Fibroblast of skin of left quadriceps (primary cell): Measurements from ENCODE around the gene PARP16.
"Not testable (repeated sequence)": the region's sequence is repeated elsewhere in the genome, so short reads cannot be mapped to it uniquely, and the experiment has no call there.

Source experiments
- DNase-seq, 2 experiments: peaks; one replicate each; pipeline ENCODE4 v3.0.0-alpha.2; 2013; ENCODE audit warnings: low read depth in 2 of 2

PARP16 gene

DNA sequence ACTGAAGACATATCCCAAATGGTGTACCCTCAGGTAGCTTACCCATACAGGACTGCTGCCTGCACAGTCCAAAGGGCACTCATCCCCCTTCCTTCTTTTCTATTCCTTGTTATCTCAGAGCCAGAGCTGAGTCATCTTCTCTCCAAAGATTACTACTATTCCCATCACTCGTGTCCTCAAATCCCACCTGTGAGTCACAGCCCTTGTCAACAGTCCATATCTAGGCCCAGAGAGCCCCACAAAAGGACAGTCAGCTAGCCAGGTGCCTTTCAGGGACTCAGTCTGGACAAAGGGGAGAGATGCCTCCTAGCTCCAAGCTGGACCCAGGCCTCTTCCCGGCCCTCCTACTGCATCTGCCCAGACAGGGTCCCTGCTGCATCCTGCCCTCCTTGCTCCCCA lies 11.0 kb downstream of the PARP16 start:
- DNase-seq, result no peak

DNA sequence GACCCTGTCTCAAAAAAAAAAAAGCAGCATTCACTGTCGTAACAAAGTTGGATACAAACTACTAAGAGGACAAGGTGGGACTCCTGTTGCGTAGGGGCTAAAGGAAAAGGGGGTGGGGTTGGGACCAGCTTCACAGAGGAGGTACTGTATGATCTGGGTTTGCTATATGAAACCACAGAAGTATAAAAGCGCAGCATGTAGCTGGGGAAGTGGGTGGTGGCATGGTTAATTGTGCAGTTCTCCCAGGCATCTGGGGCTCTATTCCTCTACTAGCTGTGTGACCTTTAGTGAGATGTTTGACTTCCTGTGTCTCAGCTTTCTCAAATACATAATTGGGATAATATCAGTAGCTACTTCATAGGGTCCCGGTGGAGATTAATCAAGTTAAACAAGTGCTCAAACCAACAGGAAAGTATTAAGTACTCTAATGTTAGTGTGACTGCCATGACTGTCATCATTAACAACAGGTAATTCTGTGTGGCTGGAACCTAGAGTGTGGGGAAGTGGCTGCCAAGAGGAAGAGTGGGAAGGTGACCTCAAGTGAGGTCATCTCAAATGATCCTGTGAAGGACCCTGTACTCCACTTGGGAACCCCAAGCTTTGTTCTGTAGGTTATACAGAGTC lies 11.5 kb downstream of the PARP16 start:
- no peak for DNase-seq

DNA sequence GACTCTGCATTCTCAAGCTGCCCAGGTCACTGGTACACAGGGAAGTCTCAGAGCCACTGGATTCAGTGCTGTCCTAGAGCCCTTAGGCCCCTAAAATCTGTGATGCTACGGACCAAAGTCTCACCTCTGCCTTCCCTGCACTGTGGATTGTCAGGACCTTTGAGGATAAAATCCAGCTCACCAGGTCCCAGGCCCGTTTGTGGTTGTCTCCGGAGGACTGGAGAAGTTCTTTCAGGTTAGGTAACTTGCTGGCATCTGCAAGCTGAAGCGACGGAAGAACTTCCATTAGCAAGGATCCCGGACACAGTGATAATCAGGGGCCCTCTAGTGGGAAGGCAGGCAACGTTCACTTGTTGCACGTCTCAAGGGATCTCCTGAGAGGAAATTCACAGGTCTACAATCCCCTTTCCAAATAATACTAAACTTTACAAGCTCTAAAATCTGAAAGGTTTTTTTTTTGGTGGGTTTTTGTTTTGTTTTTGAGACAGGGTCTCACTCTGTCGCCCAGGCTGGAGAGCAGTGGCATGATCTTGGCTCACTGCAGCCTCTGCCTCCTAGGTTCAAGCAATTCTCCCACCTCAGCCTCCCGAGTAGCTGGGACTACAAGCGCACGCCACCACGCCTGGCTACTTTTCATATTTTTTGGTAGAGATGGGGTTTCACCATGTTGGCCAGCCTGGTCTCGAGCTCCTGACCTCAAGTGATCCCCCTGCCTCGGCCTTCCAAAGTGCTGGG lies 15.7 kb downstream of the PARP16 start:
- DNase-seq, result peak in 1 of 2 experiments; percentile 55

DNA sequence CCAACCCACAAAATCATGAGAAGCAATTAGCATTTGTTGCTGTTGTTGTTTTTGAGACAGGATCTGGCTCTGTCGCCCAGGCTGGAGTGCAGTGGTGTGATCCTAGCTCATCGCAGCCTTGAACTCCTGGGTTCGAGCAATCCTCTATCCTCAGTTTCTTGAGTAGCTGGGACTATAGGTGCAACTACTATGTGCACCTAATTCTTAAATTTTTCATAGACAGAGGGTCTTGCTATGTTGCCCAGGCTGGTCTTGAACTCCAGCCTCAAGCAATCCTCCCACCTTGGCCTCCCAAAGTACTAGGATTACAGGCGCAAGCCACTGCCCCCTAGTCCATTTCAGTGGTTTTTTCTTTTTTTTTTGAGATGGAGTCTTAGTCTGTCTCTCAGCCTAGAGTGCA lies 18.3 kb downstream of the PARP16 start:
- DNase-seq, result no peak

DNA sequence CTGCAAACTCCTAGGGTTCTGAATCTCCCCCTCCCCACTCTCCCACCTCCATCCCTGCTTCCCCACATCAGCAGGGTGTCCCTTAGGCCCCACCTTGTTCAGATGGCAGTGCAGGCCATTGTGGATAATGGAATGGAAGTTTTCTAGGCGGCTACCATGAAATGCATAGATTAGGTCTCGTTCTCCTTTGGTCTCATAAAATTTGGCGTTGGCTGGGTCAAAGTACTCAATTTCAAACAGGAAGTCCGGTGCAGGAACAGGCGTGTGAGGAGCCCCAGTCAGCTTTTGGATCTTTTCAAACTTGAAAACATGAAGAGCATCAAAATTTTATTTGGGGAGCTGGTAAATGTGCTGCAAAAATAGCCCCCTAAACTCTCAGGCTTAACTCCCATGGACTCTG lies 20.2 kb downstream of the PARP16 start:
- no peak for DNase-seq

DNA sequence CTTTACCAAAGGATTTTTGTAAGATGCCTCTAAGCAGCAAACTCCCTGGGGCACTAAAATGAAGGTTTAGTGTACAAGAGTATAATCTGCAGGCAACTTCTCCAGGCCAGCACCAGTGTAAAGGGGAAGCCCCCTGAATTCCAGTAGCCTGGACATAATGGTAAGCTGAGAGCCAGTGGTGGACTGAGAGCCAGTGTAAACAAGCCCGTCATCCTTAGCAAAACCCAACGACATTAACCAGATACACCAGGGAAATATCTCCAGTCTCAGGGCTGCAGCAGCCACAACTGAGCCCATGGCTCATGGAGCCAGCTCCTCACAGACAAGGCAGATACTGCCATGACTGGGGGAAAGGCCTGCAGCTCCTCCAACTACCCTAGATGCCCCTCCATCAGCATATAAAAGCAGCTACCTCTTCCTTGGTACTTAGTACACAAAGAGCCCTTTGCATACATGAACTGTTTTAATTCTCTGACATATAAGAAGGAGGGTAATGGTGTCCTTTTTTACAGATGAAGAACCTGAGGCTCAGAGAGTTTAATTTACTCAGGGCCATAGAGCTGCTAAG lies 21.7 kb downstream of the PARP16 start:
- no peak for DNase-seq

DNA sequence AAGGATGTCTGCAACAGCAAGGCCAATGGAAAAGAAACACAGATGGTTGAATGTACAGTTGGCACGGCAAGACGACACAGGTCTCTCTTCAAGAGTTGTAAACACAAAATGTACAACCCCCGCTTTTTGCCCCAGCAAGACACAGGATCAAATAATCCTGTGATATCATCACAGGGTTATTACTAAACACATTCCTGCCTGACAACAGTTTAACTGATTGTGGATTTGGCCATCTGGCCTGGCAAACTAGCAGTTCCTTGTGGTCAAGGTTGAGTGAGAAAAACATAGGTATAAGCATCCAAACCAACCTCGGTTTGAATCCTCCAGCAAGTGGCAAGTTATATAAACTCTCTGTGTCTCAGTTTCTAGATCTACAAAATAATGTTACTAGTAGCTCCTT lies 23.4 kb downstream of the PARP16 start:
- no peak for DNase-seq

DNA sequence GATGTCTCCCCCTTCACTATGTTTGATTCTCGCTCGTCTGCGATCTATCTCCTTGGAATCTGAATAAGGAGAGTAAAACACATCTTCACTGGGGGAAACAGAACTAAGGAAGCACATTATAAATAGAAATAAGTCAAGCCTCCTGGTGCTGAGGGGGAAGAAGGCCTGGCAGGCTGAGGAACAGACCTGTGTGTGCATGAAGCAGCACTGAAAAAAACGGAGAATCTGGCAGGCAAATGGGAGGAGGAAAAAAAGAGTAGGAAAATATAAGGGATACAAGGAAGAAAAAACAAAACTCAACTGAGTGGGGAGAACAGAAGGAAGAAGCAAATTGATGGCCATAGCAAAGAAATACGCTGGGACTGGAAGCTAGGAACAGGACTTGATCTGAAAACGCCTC lies 25.7 kb downstream of the PARP16 start:
- no peak for DNase-seq

DNA sequence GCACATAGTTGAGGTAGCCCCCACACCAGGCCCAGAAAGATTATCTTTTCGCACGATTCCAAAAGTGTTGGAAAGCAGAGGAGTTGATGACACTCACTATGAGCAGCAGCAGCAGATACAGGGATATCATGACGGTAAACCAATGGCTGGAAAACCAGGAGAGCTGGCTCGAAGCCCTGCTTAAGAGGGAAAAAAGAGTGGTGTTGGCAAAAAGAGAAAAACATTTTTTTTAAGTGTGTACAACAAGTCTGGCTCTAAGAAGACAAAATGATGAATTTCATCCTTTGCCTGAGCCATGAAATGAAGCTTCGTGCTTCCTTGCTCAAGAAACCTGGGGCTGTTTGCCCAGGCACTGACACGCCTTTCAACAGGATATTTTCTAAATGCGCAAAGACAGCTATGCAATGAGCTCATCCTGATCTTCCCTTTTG lies 27.3 kb downstream of the PARP16 start:
- DNase-seq, result no peak

DNA sequence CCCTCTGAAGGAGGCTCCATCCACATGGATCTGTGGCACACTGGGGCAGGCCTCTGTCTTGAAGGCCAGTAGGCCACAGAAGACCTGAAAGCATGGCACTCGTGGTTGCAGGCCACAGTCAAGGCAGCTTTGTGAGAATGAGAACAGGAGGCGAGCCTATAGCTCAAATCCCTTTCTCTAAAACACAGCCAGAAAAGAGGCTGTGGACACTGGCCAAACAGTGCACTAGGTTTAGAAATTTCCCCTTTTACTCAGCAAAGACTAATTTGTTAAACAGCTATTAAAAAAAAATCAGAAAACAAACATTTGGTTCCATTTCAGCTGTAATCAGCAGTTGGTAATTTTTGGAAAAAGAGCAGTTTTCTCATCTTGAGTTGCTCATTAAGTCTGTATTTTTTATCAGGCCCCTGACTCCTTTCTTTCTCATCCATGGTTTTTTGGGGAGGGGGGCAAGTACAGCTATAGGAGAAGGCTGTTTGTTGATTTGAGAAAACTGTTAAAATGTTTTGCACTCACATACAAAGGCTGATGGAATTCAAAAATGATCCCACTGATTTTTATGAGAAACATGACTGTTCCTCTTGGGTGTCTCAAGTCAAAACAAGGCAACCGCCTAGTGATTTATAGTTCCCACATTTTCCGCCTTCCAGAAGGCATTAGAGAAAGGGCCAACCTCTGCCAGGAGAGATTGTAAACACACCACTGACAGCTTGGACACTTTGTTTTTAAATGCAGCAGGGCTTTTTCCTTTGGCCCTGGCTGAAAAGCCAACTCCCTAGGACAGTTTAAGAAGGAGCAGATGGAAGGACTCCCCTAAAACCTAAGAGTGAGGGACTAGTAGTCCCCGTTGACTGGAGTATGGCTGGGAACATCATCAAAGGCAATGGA lies 28.1 kb downstream of the PARP16 start:
- no peak for DNase-seq

DNA sequence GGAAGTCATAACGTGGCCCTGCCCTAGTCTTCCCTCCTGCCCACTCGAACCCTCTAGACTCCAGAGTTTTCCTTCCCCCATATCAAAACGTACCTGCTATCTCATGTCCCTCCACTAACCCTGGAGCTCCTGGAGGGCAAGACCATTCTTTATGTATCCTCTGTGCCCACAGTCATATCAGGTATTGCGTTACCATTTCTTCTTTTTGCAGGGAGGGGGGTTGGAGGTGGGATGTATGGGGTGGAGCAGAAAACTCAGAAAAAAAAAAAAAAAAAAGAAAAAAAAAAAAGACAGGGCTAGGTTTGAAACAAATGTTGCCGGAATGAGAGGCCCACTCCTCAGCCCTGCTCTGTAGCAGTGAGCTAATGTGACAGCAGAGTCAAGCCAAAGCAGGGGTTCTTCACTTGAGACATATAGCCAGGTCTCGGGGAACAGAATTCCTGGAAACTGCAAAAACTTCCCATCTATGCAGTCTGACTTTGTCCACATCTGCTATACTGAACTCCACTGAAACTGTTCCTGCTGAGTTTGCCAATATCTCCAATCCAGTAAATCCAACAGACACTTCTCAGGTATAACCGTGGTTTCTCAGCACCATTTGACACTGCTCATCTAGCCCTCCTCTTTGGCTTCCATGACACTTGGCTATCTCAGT lies 31.1 kb downstream of the PARP16 start:
- no peak for DNase-seq

DNA sequence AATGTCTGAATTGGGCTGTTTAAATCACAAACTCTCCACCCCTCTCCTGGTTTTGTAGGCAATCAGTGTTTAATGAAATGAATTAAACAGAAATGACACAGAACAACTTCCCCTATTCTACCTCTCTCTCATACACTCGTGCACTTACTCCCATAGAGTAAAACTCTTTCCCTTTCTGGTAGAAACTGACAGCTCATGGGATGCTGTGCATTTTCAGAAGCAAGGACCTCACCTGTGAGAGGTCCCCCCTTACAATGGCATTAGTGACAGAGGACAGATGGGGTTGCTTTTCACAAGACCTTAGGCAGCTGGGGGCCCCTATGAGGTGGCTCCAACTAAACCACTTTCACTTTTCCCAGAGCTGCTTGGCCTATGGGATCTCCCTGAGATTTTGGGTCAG lies 31.9 kb downstream of the PARP16 start:
- no peak for DNase-seq

DNA sequence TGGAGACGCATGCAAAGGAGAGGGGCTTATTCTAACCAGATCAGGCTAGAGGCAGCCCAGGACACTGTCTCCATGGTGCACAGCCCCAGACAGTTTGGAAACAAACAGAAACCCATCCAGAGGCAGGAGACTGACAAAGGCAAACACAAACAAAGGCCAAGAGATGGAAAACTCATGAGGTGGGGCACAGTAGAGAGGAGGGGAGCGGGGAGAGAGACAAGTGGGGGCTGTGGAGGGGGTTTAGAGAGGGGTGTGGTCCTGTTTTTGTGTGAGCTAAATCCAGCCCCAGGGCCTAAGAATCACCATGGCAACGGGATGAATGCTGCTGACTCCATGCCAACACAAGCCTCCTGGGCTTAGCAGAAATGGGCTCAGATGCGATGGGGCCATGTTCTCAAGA lies 32.3 kb downstream of the PARP16 start:
- DNase-seq, result no peak

DNA sequence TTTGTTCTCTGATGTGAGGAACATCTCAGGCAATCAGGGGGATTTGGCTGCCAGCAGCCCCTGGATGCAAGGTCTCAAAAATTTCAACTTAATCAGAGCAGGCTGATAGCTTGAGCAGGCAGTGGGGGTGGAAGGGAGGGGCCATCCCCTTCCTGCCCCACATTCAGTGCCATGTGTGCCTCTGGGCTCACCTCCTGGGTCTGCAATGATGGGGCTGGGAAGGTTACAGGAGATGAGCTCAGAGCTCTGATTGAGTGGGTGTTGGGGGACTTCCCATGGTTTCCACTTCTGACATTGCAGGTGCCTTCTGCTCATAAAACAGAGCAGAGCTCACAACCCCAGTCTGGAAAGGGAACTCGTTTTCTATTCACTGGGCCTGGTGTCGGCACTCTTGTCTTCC lies 37.0 kb downstream of the PARP16 start:
- DNase-seq, result no peak

DNA sequence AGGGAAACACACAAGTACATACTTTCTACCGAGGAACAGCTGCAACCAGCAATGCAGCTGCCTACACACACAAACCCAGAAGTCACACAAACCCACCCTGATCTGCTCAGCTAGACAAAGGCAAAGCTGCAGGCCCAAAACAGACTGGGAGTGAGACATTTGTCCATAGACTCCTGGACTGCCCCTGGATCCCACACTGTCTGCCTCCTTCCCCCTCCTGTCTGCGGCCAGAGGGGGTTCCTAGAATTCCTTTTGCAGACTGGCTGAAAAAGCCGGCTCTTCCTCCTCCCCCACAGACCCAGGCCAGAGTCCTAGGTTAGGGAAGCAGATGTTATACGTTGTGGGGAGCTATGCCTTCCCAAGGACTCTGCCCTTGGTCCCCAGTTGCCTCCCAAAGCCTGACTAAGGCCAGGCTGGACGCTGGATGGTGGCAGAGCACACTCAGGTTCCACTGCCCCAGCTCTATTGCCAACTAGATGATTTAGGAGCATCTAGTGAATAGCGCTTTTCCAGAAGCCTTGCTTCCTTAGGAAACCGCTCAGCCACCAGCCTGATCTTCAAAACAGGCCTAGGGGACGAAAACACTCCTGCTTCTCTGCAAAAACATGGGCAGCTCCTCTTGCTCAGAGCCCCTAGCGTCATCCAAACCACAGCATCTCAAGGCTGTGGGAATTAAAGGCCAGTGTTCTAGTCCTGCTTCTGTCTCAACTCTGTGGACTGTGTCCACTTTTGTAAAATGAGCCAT lies 38.0 kb downstream of the PARP16 start:
- no peak for DNase-seq

DNA sequence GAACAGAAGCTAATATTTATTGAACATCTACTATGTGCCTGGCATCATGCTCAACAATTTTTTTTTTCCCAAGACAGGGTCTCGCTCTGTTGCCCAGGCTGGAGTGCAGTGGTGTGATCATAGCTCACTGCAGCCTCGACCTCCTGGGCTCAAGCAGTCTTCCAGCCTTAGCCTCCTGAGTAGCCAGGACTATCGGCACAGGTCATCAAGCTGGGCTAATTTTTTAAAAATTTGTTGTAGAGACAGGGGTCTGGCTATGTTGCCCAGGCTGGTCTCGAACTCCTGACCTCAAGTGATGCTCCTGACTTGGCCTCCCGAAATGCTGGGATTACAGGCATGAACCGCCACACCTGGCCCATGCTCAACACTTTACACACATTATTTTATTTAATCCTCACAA lies 39.7 kb downstream of the PARP16 start:
- no peak for DNase-seq

DNA sequence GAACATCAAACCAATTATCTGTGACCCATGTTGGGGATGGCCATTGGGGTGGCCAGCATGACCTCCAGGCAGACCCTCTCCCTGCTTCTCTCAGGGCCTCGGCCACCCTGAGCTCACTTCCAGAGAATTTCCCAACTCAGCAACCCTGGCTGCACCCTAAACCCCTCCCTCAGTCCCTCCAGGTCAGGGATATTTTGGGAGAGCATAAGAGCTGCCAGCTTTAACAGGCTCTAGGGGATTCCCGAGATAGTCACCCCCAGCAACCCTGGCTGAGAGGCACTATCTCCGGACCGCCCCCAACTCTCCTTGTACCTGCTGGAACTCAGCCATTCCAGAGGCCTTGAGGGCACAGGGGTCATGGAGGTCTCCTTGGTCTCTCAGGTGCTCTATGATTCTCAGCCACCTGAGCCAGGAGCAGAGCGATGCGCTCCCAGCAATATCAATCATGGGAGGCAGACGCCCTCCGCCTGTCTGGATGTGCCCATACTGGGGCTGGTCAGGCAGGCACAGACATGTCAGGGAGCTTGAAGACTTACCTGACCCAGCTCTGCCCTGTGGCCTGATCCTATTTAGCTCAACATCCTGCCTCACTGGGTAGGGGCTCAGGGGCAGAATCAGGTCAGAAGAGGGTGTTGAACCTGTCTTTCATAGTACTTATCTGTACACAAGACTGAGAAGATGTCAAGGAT lies 40.5 kb downstream of the PARP16 start:
- DNase-seq, result no peak

DNA sequence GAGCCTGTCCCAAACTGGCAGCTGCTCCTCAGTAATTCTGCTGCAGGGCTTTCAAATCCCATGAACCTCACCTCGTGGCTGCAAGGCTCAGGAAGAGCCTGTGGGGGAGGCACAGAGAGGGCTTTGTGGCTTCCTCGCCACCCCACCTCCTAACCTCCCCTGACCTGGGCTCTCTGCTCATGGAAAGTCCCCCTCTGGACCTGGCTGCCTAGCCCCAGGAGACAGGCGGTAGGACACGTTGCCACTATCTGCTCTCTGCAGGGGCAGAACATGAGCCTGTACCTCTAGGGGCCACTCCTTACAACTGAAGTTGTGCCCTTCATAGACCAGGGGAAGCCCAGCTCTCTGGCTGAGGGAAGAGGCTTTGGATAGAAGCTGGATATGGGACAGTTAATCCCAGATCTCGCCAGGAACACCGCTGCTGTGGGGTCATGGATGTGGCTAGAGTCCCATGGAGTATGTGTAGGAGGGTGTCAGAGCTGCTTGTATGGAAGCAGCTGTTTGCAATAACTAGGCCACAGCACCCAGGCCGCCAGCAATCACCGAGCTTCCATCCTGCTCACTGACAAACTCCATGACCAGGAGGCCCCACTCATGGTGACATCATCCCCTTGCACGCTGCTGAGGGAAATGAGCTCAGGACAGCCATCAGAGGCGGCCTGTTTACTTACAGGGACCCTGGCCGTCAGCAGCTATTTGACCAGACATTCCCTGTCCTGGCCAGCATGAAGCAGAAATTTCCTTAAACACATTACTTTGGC lies 41.4 kb downstream of the PARP16 start:
- no peak for DNase-seq

DNA sequence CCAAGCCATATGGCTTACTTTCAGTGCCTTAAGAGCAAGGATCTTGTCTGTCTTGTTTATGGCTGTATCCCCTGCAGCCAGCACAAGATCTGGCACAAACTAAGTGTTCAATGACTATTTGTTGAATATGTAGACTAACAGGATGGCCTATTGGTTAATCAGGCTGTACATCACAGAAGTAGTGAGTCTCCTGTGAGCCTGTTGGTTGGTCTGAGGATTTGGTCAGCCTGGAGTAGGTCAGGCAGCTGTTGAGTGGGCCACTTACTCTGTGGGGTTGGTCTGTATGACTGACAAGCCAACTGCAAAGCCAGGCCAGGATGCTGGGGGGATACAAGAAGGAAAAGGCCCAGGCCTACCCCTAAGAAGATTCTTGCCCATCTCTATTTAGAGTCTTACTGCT lies 42.0 kb downstream of the PARP16 start:
- no peak for DNase-seq

DNA sequence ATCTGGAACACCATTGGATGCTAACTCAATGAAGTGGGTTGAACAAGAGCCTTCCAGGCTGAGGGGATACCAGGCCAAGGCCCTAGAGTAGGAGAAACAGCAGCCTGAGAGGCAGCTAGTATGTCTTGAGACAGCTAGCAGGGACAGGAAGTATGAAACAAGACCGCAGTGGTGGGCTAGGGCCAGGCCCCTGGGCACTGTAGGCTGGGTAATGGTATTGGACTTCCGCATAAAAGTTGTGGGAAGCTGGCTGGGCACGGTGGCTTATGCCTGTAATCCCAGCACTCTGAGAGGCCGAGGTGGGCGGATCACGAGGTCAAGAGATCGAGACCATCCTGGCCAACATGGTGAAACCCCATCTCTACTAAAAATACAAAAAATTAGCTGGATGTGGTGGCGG lies 50.2 kb downstream of the PARP16 start:
- not testable (repeated sequence) for DNase-seq
